ENCODE data around the gene OVCA2. TPM values are rescaled to one million over a fixed set of nuclear protein-coding genes. Genes with fewer than 3 reads are reported as not detected.
A peak's percentile ranks its signal among the peaks of the same experiment; 100 is the strongest.

The OVCA2 gene
- total RNA-seq, 4 donors from 2014 or later, result 32.4 to 49.0 (median 37.8) TPM

DNA sequence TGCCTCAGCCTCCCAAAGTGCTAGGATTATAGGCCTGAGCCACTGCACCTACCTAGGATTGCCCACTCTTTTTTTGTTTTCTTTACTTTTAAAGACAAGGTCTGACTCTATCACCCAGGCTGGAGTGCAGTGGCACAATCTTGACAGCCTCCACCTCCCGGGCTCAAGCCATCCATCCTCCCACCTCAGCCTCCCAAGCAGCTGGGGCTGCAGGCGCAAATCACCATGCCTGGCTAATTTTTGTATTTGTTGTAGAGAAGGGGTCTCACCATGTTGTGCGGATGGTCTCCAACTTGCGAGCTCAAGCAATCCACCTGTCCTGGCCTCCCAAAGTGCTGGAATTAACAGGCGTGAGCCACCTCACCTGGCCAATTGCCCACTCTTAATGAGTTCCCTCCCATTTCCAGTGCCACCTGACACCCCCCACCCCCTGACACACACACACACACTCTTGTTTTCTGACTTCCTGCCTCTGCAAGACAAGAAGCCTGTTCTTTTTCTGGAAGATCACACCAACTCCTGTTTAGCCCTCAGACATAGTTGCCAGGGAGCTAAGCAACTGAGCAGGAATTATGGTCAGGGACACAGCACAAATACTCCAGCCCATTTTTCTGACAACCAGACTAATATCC is 2.6 kb downstream of the OVCA2 start:
- no peak for TF ChIP-seq POLR2A (IDR thresholded peaks at IDR 0.05)
- DNase-seq, result no peak
- H3K36me3 ChIP-seq, result peaks cover 0 to 7% (median 0%) of the 10 kb centered on the region in 3 donors
- H3K27me3 ChIP-seq, result no peaks in the 10 kb centered on the region
- H3K4me3 ChIP-seq, result no peak overlapping the region
- H3K9me3 ChIP-seq, result no peaks in the 10 kb centered on the region
- H3K27ac ChIP-seq, result no peak overlapping the region
- H3K4me1 ChIP-seq, result peaks cover 0 to 33% (median 14%) of the 10 kb centered on the region in 4 donors

DNA sequence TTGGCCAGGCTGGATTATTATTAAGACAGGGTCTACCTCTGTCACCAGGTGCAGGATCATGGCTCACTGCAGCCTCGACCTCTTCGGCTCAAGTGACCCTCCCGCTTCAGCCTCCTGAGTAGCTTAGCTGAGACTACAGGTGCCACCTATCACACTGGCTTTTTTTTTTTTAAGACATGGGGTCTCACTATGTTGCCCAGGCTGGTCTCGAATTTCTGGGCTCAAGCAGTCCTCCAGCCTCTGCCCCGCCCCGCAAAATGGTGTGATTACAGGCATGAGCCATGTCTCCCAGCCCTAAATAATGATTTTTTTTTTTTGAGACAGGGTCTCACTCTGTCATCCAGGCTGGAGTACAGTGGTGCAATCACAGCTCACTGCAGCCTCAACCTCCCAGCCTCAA is 5.8 kb downstream of the OVCA2 start:
- Histone ChIP-seq H3K4me1 (peaks cover 0 to 40% (median 25%) of the 10 kb centered on the region in 4 donors), H3K4me3 (no peak overlapping the region), H3K27me3 (peaks cover 0 to 10% of the 10 kb centered on the region in 2 donors), H3K9me3 (no peaks in the 10 kb centered on the region), H3K27ac (no peak overlapping the region), H3K36me3 (peaks cover 0 to 7% (median 0%) of the 10 kb centered on the region in 3 donors)
- DNase-seq, result no peak
- TF ChIP-seq CTCF (IDR thresholded peaks at IDR 0.05) (no peak), POLR2A (IDR thresholded peaks at IDR 0.05) (no peak)

DNA sequence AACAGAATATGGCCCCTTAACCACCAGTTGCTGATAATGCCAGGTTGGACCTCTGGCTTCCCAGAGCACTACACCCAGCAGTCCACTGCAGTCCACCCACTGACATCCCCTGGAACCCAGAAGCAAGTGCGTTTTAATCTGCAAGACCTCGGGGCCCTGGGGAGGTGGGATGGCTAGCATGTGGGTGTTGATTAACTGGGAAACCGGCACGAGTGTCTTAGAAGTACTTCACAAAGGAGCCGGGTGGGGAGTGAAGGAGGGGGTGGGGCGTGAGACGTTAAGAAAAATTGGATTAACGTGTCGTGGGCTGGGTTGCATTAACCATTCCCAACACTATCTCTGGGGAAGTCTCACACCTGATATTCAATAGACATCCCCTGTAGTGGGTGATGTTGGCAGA is 7.0 kb downstream of the OVCA2 start:
- Histone ChIP-seq H3K36me3 (no peaks in the 10 kb centered on the region), H3K27me3 (peaks cover 0 to 11% of the 10 kb centered on the region in 2 donors), H3K27ac (no peak overlapping the region), H3K9me3 (no peaks in the 10 kb centered on the region), H3K4me3 (peak overlapping the region in 1 of 4 donors; percentile 75), H3K4me1 (peaks cover 0 to 34% (median 26%) of the 10 kb centered on the region in 4 donors)
- DNase-seq, result no peak
- no peak for TF ChIP-seq CTCF (IDR thresholded peaks at IDR 0.05)
- TF ChIP-seq POLR2A (IDR thresholded peaks at IDR 0.05), result no peak

GRCh38 chr17:2049333-2050299 is 7.8 kb downstream of the OVCA2 start:
- H3K9me3 ChIP-seq, result no peaks in the 10 kb centered on the region
- peak overlapping the region; percentile 55 to 94 (median 76) for H3K4me3 ChIP-seq
- H3K27ac ChIP-seq, result peak overlapping the region; percentile 27 to 70 (median 52)
- H3K36me3 ChIP-seq, result no peaks in the 10 kb centered on the region
- TF ChIP-seq POLR2A (IDR thresholded peaks at IDR 0.05) (no peak), CTCF (IDR thresholded peaks at IDR 0.05) (no peak)
- H3K4me1 ChIP-seq, result peaks cover 0 to 42% (median 27%) of the 10 kb centered on the region in 4 donors
- DNase-seq, result peak; percentile 81 to 94 (median 91)
- H3K27me3 ChIP-seq, result peaks cover 0 to 17% of the 10 kb centered on the region in 2 donors

- Histone ChIP-seq H3K4me1 (peaks cover 0 to 46% (median 30%) of the 10 kb centered on the region in 4 donors), H3K4me3 (peak overlapping the region; percentile 55 to 94 (median 76))
Measured at GRCh38 chr17:2050300-2051060, 8.7 kb downstream of the OVCA2 start.

More at GRCh38 chr17:2050300-2051060, 8.7 kb downstream of the OVCA2 start:
- Histone ChIP-seq H3K36me3 (no peaks in the 10 kb centered on the region), H3K27me3 (peaks cover 0 to 22% of the 10 kb centered on the region in 2 donors), H3K9me3 (no peaks in the 10 kb centered on the region), H3K27ac (peak overlapping the region; percentile 8 to 70 (median 42))
- DNase-seq, result peak; percentile 63 to 82 (median 79)
- TF ChIP-seq CTCF (IDR thresholded peaks at IDR 0.05) (no peak), POLR2A (IDR thresholded peaks at IDR 0.05) (no peak)
